IMR-90 (cell line): Measurements from ENCODE around the gene ABCA9. TPM values are rescaled to one million over a fixed set of nuclear protein-coding genes. Genes with fewer than 3 reads are reported as not detected.

ENCODE experiments used
- ATAC-seq: fragments of 200-7000 bp; cut with Tn5 transposase; 2 replicates; pipeline ENCODE4 v1.9.1; 2020; ENCODE audit warnings: low read depth, mild to moderate bottlenecking, moderate library complexity
- BruUV-seq: library from RNA; stranded (reverse); fragments of 400-500 nt; replicated peaks from 2 replicates; lab custom pipeline; 2021; lab: Mats Ljungman, UMichigan
- CTCF ChIA-PET: fragments of 300-600 bp; formaldehyde crosslinking; extraction: SDS; loops from one replicate; lab custom pipeline; 2021; ENCODE audit warnings: antibody characterized with exemption; lab: Yijun Ruan, JAX
- POLR2A ChIA-PET: fragments of 300-600 bp; sonication (Branson Sonifier 250); formaldehyde crosslinking; loops from one replicate; lab custom pipeline; 2022; ENCODE audit warnings: antibody characterized with exemption; ENCODE audit not compliant: unreplicated experiment; lab: Charles Lee
- DNase-seq: peaks from one replicate; pipeline ENCODE4 v3.0.0; 2013
- H2AFZ ChIP-seq: replicated peaks from 2 replicates; pipeline ENCODE3; 2013; ENCODE audit warnings: low read length, mild to moderate bottlenecking; ENCODE audit not compliant: poor library complexity
- H2AK5ac ChIP-seq: 2 replicates; pipeline ENCODE4 v1.6.1; 2013; ENCODE audit warnings: low read depth, low read length, inconsistent platforms
- H2AK9ac ChIP-seq: replicated peaks from 2 replicates; pipeline ENCODE3; 2013; ENCODE audit warnings: mild to moderate bottlenecking, low read depth, low read length, moderate library complexity; ENCODE audit not compliant: poor library complexity
- H2BK120ac ChIP-seq: 2 replicates; pipeline ENCODE4 v1.6.1; 2013; ENCODE audit warnings: low read depth, low read length, inconsistent platforms
- H2BK15ac ChIP-seq: 3 replicates; pipeline ENCODE4 v1.6.1; 2013; ENCODE audit warnings: low read depth, low read length, inconsistent platforms
- H2BK20ac ChIP-seq: 2 replicates; pipeline ENCODE4 v1.6.1; 2013; ENCODE audit warnings: low read depth, mild to moderate bottlenecking, inconsistent platforms, low read length, moderate library complexity
- H2BK5ac ChIP-seq: 2 replicates; pipeline ENCODE4 v1.6.1; 2013; ENCODE audit warnings: mild to moderate bottlenecking, low read depth, low read length, inconsistent platforms; ENCODE audit not compliant: poor library complexity, severe bottlenecking
- H3K14ac ChIP-seq: replicated peaks from 2 replicates; pipeline ENCODE4 v1.6.1; 2013; ENCODE audit warnings: low read depth, low read length, inconsistent platforms
- H3K18ac ChIP-seq: 2 replicates; pipeline ENCODE4 v1.6.1; 2013; ENCODE audit warnings: low read depth, low read length, control low read depth
- H3K23ac ChIP-seq: 2 replicates; pipeline ENCODE4 v1.6.1; 2013; ENCODE audit warnings: low read depth, low read length, inconsistent platforms
- H3K27ac ChIP-seq: 2 replicates; pipeline ENCODE4 v1.5.1; 2013; ENCODE audit warnings: mild to moderate bottlenecking, control low read depth, low read length; ENCODE audit not compliant: insufficient read depth
- H3K27me3 ChIP-seq: 2 replicates; pipeline ENCODE4 v1.6.1; 2013; ENCODE audit warnings: low read length; ENCODE audit not compliant: control insufficient read depth, insufficient read depth
- H3K36me3 ChIP-seq: 2 replicates; pipeline ENCODE4 v1.6.1; 2013; ENCODE audit warnings: low read length, mixed read lengths; ENCODE audit not compliant: control insufficient read depth, insufficient read depth
- H3K4ac ChIP-seq: 2 replicates; pipeline ENCODE4 v1.6.1; 2013; ENCODE audit warnings: low read depth, low read length, inconsistent platforms
- H3K4me1 ChIP-seq: 2 replicates; pipeline ENCODE4 v1.6.1; 2013; ENCODE audit warnings: low read length, mixed read lengths; ENCODE audit not compliant: control insufficient read depth, insufficient read depth
- H3K4me2 ChIP-seq: 2 replicates; pipeline ENCODE4 v1.6.1; 2013; ENCODE audit warnings: low read depth, mild to moderate bottlenecking, control low read depth, low read length, moderate library complexity
- H3K4me3 ChIP-seq: 2 replicates; pipeline ENCODE4 v1.5.1; 2013; ENCODE audit warnings: low read depth, mild to moderate bottlenecking, control low read depth, low read length, moderate library complexity; ENCODE audit not compliant: insufficient read depth
- H3K56ac ChIP-seq: 2 replicates; pipeline ENCODE4 v1.6.1; 2013; ENCODE audit warnings: low read length, inconsistent platforms; ENCODE audit not compliant: insufficient read depth; ENCODE audit errors: extremely low read depth
- H3K79me1 ChIP-seq, 2 experiments: 2 replicates each; pipeline ENCODE4 v1.6.1; 2013; ENCODE audit warnings: low read length in 2 of 2, inconsistent platforms in 1 of 2, low read depth in 1 of 2
- H3K9ac ChIP-seq: 2 replicates; pipeline ENCODE4 v1.6.1; 2013; ENCODE audit warnings: low read depth, low read length, control low read depth
- H3K9me1 ChIP-seq: 2 replicates; pipeline ENCODE4 v1.6.1; 2013; ENCODE audit warnings: low read length, inconsistent platforms; ENCODE audit not compliant: insufficient read depth
- H3K9me3 ChIP-seq: 2 replicates; pipeline ENCODE4 v1.6.1; 2013; ENCODE audit warnings: low read length; ENCODE audit not compliant: control insufficient read depth, insufficient read depth
- H4K20me1 ChIP-seq: 2 replicates; pipeline ENCODE4 v1.6.1; 2013; ENCODE audit warnings: low read length, inconsistent platforms; ENCODE audit not compliant: insufficient read depth
- H4K5ac ChIP-seq: 2 replicates; pipeline ENCODE4 v1.6.1; 2013; ENCODE audit warnings: mild to moderate bottlenecking, low read depth, low read length, control low read depth
- H4K8ac ChIP-seq, 2 experiments: 2 replicates each; pipeline ENCODE4 v1.6.1; 2013; ENCODE audit warnings: low read depth in 2 of 2, low read length in 2 of 2, control low read depth in 1 of 2, inconsistent platforms in 1 of 2
- H4K91ac ChIP-seq: 2 replicates; pipeline ENCODE4 v1.6.1; 2013; ENCODE audit warnings: low read depth, low read length, inconsistent platforms; ENCODE audit not compliant: insufficient read depth
- BHLHE40 ChIP-seq: fragments of 150-350 bp; IDR thresholded peaks from 2 replicates; pipeline ENCODE4 v1.6.1; 2016; ENCODE audit warnings: mild to moderate bottlenecking, low read depth, low read length
- CEBPB ChIP-seq: IDR thresholded peaks from 2 replicates; pipeline ENCODE4 v1.6.1; 2012; ENCODE audit warnings: low read depth, low read length, improper control_type of control experiment
- CHD1 ChIP-seq: IDR thresholded peaks from 2 replicates; pipeline ENCODE4 v1.6.1; 2012; ENCODE audit warnings: low read depth, low read length, improper control_type of control experiment
- FOS ChIP-seq: fragments of 150-350 bp; IDR thresholded peaks from 2 replicates; pipeline ENCODE4 v1.6.1; 2016; ENCODE audit warnings: low read depth, low read length
- MAFK ChIP-seq: IDR thresholded peaks from 2 replicates; pipeline ENCODE4 v1.6.1; 2012; ENCODE audit warnings: low read depth, low read length, improper control_type of control experiment
- MAZ ChIP-seq: IDR thresholded peaks from 2 replicates; pipeline ENCODE4 v1.6.1; 2012; ENCODE audit warnings: low read depth, mild to moderate bottlenecking, low read length, improper control_type of control experiment, moderate library complexity, borderline replicate concordance
- MXI1 ChIP-seq: IDR thresholded peaks from 2 replicates; pipeline ENCODE4 v1.6.1; 2012; ENCODE audit warnings: low read depth, mild to moderate bottlenecking, low read length, moderate library complexity, borderline replicate concordance
- NFE2L2 ChIP-seq: fragments of 150-350 bp; IDR thresholded peaks from 2 replicates; pipeline ENCODE4 v1.6.1; 2016; ENCODE audit warnings: low read depth, mild to moderate bottlenecking, low read length
- POLR2A ChIP-seq: IDR thresholded peaks from 2 replicates; pipeline ENCODE4 v1.6.1; 2012; ENCODE audit warnings: mild to moderate bottlenecking, low read depth, low read length
- RAD21 ChIP-seq: IDR thresholded peaks from 2 replicates; pipeline ENCODE4 v1.6.1; 2012; ENCODE audit warnings: low read length, improper control_type of control experiment
- RCOR1 ChIP-seq: IDR thresholded peaks from 2 replicates; pipeline ENCODE4 v1.6.1; 2012; ENCODE audit warnings: mild to moderate bottlenecking, low read length, improper control_type of control experiment; ENCODE audit not compliant: insufficient replicate concordance
- RFX5 ChIP-seq: IDR thresholded peaks from 2 replicates; pipeline ENCODE4 v1.8.0; 2012; ENCODE audit warnings: low read depth, mild to moderate bottlenecking, low read length, moderate library complexity
- SMC3 ChIP-seq: fragments of 150-350 bp; IDR thresholded peaks from 2 replicates; pipeline ENCODE4 v1.6.1; 2016; ENCODE audit warnings: low read depth, mild to moderate bottlenecking, antibody characterized with exemption, low read length, moderate library complexity
- WGBS, 2 experiments: methylation state at CpG; one replicate each; pipeline versions ENCODE4 v1.1.5 to v1.1.7; 2013; ENCODE audit warnings: missing lambda C conversion rate in 2 of 2; ENCODE audit not compliant: insufficient read length in 1 of 2; ENCODE audit errors: extremely low coverage in 2 of 2; 5-methylcytosine and 5-hydroxymethylcytosine counted together
- dilution Hi-C: fragments of 300-500 bp; cut with HindIII; formaldehyde crosslinking; loops from one replicate; pipeline ENCODE4 v1.14.3; 2018; ENCODE audit warnings: low sequenced_read_pairs; ENCODE audit not compliant: unreplicated experiment
- in situ Hi-C: fragments of 300-500 bp; cut with MboI; formaldehyde crosslinking; loops from 3 replicates; pipeline ENCODE4 v1.14.3; 2019; ENCODE audit warnings: low sequenced_read_pairs, inconsistent platforms, mixed read lengths
- intact Hi-C: fragments of 100-400 bp; cut with micrococcal nuclease; formaldehyde crosslinking; loops from 2 replicates; pipeline ENCODE4 v1.10.0; 2022
- polyA plus RNA-seq, 3 experiments: library from polyadenylated mRNA; depleted of rRNA; stranded (reverse); fragments of >200 nt; gene quantifications; 2 replicates each; pipeline ENCODE4 v1.2.3, GENCODE V29; 2012; ENCODE audit warnings: low replicate concordance in 1 of 3
- total RNA-seq: library from RNA; depleted of rRNA; stranded (reverse); fragments of >200 nt; gene quantifications from 2 replicates; pipeline ENCODE4 v1.2.3, GENCODE V29; 2012
- TF ChIP-seq, protein P1 (sequence below): fragments of 150-350 bp; IDR thresholded peaks from 2 replicates; pipeline ENCODE4 v1.6.1; 2017; ENCODE audit warnings: mild to moderate bottlenecking, antibody characterized with exemption, low read length, low read depth
- TF ChIP-seq, protein P2 (sequence below): fragments of 150-350 bp; IDR thresholded peaks from 2 replicates; pipeline ENCODE4 v1.6.1; 2016; ENCODE audit warnings: low read depth, mild to moderate bottlenecking, low read length, moderate library complexity, borderline replicate concordance
- TF ChIP-seq, protein P3 (sequence below): conservative IDR thresholded peaks from 2 replicates; pipeline ENCODE4 v1.5.1; 2012; ENCODE audit warnings: mild to moderate bottlenecking, low read depth, low read length, improper control_type of control experiment

Gene ABCA9
- total and polyA plus RNA-seq, 2 of the 4 experiments (the other 2 are of a cell fraction): under 0.01 TPM; not detected in 1

DNA sequence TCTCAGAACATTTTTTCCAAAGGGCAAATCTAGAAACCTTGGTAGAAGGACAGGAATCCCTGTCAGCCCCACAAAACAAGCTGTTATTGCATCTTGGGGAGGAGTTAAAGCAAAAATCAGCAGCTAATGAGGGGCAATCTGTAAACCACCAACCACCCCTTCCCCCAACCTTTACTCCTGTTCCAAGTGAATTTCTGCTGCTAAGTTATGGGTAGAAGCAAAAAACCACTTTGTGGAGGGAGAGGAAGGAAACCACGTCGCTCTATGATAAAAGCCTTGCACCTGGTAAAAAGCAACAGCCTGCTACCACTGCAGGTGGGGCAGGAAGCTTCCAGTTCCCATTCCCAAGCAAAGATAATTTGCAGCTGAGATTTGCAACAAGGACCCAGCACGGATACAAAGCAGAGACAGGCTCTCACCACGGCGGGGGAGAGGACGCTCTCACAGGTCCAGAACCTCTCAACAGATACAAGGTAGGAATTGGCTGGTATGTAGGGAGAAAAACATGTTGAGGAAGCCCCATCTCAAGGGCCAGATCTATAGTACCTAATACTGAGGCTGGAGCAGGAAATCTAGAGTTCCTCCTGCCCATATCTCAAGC lies 116.2 kb downstream of the ABCA9 start:
- no peaks in the 10 kb centered on the region for H3K9me1 ChIP-seq
- no peaks in the 10 kb centered on the region for H3K27me3 ChIP-seq
- no peak overlapping the region for H3K9ac ChIP-seq
- no peak overlapping the region for H4K5ac ChIP-seq
- no TSS peak for BruUV-seq
- DNase-seq (no peak), ATAC-seq (no peak)
- dilution Hi-C loops: no loop called here
- intact Hi-C loops: no loop called here
- no peak overlapping the region for H4K91ac ChIP-seq
- ChIA-PET POLR2A (no interaction called here), CTCF (interaction anchor here (1.3 kb wide), 1 partner anchor 12 kb away, joined by 4 read pairs; no protein-coding TSS in a partner anchor)
- no peak overlapping the region for H2AFZ ChIP-seq
- H3K18ac ChIP-seq: no peak overlapping the region
- no peak overlapping the region for H3K4me3 ChIP-seq
- H2AK5ac ChIP-seq: no peak overlapping the region
- H3K9me3 ChIP-seq: no peaks in the 10 kb centered on the region
- no peaks in the 10 kb centered on the region for H3K4me1 ChIP-seq
- H3K4me2 ChIP-seq: no peak overlapping the region
- no peak overlapping the region for H3K56ac ChIP-seq
- no peak overlapping the region for H3K27ac ChIP-seq
- H2AK9ac ChIP-seq: no peak overlapping the region
- 75% methylated on average over 2 of the region's 6 CpGs; no CpG with 5 or more reads in 1 of the 2 experiments for WGBS, 2 experiments
- no peak overlapping the region for H2BK120ac ChIP-seq
- no peaks in the 10 kb centered on the region for H4K20me1 ChIP-seq
- no peak overlapping the region for H3K14ac ChIP-seq
- no peak overlapping the region for H3K23ac ChIP-seq
- H4K8ac ChIP-seq: no peak overlapping the region
- no peak overlapping the region for H2BK15ac ChIP-seq
- H3K36me3 ChIP-seq: no peaks in the 10 kb centered on the region
- no peak for TF ChIP-seq MAFK
- TF ChIP-seq SMC3: no peak
- TF ChIP-seq CHD1: no peak
- TF ChIP-seq, protein P1, sequence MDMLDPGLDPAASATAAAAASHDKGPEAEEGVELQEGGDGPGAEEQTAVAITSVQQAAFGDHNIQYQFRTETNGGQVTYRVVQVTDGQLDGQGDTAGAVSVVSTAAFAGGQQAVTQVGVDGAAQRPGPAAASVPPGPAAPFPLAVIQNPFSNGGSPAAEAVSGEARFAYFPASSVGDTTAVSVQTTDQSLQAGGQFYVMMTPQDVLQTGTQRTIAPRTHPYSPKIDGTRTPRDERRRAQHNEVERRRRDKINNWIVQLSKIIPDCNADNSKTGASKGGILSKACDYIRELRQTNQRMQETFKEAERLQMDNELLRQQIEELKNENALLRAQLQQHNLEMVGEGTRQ: no peak
- TF ChIP-seq, protein P2, sequence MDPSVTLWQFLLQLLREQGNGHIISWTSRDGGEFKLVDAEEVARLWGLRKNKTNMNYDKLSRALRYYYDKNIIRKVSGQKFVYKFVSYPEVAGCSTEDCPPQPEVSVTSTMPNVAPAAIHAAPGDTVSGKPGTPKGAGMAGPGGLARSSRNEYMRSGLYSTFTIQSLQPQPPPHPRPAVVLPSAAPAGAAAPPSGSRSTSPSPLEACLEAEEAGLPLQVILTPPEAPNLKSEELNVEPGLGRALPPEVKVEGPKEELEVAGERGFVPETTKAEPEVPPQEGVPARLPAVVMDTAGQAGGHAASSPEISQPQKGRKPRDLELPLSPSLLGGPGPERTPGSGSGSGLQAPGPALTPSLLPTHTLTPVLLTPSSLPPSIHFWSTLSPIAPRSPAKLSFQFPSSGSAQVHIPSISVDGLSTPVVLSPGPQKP: no peak
- TF ChIP-seq RFX5: no peak
- no peak for TF ChIP-seq MAZ
- no peak for TF ChIP-seq RAD21
- TF ChIP-seq, protein P3, sequence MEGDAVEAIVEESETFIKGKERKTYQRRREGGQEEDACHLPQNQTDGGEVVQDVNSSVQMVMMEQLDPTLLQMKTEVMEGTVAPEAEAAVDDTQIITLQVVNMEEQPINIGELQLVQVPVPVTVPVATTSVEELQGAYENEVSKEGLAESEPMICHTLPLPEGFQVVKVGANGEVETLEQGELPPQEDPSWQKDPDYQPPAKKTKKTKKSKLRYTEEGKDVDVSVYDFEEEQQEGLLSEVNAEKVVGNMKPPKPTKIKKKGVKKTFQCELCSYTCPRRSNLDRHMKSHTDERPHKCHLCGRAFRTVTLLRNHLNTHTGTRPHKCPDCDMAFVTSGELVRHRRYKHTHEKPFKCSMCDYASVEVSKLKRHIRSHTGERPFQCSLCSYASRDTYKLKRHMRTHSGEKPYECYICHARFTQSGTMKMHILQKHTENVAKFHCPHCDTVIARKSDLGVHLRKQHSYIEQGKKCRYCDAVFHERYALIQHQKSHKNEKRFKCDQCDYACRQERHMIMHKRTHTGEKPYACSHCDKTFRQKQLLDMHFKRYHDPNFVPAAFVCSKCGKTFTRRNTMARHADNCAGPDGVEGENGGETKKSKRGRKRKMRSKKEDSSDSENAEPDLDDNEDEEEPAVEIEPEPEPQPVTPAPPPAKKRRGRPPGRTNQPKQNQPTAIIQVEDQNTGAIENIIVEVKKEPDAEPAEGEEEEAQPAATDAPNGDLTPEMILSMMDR: no peak
- no peak for TF ChIP-seq NFE2L2
- TF ChIP-seq CEBPB: no peak
- no peak for TF ChIP-seq MXI1
- TF ChIP-seq POLR2A: no peak
- no peak for TF ChIP-seq FOS
- no peak for TF ChIP-seq RCOR1
- no peak for TF ChIP-seq BHLHE40
- H3K79me1 ChIP-seq: no peaks in the 10 kb centered on the region
- in situ Hi-C loops: no loop called here
- H2BK20ac ChIP-seq: no peak overlapping the region
- H2BK5ac ChIP-seq: no peak overlapping the region
- H3K4ac ChIP-seq: no peak overlapping the region
